GM12872 (cell line): ENCODE measurements around the gene PLA2G10.

Experiments
- CTCF ChIP-seq: IDR thresholded peaks from 3 replicates; pipeline ENCODE4 v1.5.1; 2011; ENCODE audit warnings: low read depth, mild to moderate bottlenecking, low read length, moderate library complexity; ENCODE audit not compliant: insufficient read depth

The PLA2G10 gene

DNA sequence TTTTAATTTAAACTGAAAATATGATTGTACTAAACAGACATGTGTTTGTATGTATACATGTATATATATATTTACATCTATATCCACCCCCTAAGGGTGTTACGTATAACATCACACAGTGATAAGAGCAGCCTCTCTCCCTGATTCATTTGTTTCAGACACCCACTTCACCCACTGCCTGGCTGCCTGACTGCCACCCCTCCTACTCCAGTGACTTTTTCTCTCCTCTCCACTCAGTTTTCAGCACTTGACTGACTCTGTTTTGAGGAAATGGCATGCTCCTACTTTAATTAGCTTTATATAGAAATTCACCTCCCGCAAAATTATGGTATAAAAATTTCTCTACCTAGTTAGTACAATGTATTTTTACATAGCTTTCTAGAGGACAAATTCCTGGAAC, 41.4 kb downstream of the PLA2G10 start:
- TF ChIP-seq CTCF: no peak

GRCh38 chr16:14650629-14651028, 43.5 kb downstream of the PLA2G10 start:
- no peak for TF ChIP-seq CTCF

DNA sequence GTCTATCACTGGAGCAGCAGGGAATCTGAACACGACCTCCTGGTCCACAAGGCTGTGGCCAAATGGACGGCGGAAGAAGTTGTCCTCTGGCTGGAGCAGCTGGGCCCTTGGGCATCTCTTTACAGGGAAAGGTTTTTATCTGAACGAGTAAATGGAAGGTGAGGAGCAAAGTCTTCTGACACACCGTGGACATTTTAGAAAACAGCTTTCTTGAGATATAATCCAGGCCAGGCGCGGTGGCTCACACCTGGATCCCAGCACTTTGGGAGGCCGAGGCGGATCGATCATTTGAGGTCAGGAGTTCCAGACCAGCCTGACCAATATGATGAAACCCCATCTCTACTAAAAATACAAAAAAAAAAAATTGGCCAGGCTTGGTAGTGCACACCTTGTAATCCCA, 44.3 kb downstream of the PLA2G10 start:
- no peak for TF ChIP-seq CTCF

GRCh38 chr16:14641926-14642325, 52.2 kb downstream of the PLA2G10 start:
- TF ChIP-seq CTCF: no peak

DNA sequence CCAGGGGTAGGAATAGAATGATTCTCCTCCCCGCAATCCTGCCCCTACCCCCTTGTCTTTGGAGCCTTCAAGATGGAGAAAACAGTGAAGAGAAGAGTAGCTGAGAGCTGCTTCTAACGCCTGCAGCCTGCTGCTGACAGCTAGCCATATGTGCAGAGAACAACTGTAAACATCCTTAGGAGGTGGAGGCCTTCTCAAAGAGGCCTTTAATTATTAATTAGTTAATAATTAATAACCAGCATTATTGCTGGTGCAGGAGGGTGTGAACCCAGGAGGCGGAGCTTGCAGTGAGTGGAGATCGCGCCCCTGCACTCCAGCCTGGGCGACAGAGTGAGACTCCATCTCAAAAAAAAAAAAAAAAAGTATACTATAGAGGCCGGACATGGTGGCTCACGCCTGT, 52.9 kb downstream of the PLA2G10 start:
- TF ChIP-seq CTCF: no peak

DNA sequence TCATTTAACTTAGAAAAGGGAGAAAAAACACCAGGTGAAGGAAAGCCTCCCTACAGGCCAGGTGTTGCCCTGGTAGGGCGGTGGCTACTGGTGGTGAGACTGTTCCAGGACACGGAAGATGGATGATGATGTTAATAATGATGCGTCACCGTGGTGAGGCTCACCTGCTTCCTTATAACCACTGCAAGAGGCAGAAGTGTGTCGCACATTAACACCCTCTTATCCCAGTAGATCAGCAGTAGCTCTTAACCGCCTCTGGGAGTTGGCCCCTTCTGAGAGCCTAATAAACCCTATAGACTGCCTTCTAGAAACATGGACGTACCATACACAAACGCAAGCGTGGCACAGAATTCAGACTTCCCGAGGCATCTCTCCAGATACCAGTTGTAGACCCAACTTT, 53.6 kb downstream of the PLA2G10 start:
- TF ChIP-seq CTCF: no peak

DNA sequence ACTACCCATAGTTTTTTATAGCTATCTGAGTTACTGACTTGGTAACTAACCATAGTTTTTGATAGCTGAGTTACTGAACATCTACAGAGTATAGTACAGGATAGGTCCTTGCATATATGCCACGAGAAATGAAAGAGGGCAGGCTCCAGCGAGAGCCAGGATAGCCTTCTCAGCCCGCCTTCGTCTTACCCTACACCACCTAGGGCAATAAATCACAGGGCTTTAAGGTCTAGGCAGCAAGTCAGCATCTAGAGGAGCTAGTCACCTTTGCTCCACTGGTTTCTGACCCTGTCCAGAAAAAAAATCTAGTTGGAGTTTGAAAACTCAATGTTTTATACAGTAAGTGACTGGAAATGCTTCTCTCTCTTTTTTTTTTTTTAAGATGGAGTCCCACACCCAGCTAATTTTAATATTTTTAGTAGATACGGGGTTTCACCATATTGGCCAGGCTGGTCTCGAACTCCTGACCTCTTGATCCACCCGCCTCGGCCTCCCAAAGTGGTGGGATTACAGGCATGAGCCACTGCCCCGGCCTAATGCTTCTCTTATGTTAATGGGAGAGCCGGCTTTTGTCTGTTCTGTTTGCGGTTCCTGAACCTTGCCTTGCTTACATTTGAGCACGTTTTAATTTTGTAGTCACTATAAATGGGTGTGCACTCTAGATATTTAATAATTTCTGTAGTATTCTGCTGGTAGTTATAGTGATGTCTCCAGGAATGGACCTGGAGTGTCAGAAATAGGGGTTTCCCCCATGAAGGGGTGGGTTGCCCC, 58.5 kb downstream of the PLA2G10 start:
- TF ChIP-seq CTCF: no peak

GRCh38 chr16:14634389-14634725, 59.8 kb downstream of the PLA2G10 start:
- TF ChIP-seq CTCF: no peak
